CD4-positive, alpha-beta T cell treated with Interleukin-12 subunit alpha and Interleukin-12 subunit beta, for 1 hour (primary cell): ENCODE measurements around the gene FSD1.
"Not testable (repeated sequence)": the region's sequence is repeated elsewhere in the genome, so short reads cannot be mapped to it uniquely, and the experiment has no call there.

Experiments
- DNase-seq: peaks from one replicate; pipeline ENCODE4 v3.0.0-alpha.2; 2020

FSD1 gene

GRCh38 chr19:4304538-4305256, at the start of gene FSD1:
Gene FSD1 (plus strand): TSS chr19:4304598. CDS start chr19:4304747, 149 bp downstream.
- DNase-seq = peak; percentile 59

GRCh38 chr19:4256563-4256962, 47.8 kb upstream of the FSD1 start:
- DNase-seq = no peak

- no peak for DNase-seq
Observed at GRCh38 chr19:4257025-4257424, 47.4 kb upstream of the FSD1 start.

- no peak for DNase-seq
Observed at GRCh38 chr19:4258181-4258580, 46.2 kb upstream of the FSD1 start.

GRCh38 chr19:4260613-4261191, 43.7 kb upstream of the FSD1 start:
- DNase-seq = no peak

- peak; percentile 25 for DNase-seq
Observed at GRCh38 chr19:4264812-4265211, 39.6 kb upstream of the FSD1 start.

GRCh38 chr19:4266253-4267000, 38.0 kb upstream of the FSD1 start:
- DNase-seq = no peak

GRCh38 chr19:4267101-4267900, 37.1 kb upstream of the FSD1 start:
- DNase-seq = peak; percentile 58

- no peak for DNase-seq
Observed at GRCh38 chr19:4267901-4268815, 36.2 kb upstream of the FSD1 start.

- no peak for DNase-seq
Observed at GRCh38 chr19:4268816-4269430, 35.5 kb upstream of the FSD1 start.

- no peak for DNase-seq
Observed at GRCh38 chr19:4272894-4273293, 31.5 kb upstream of the FSD1 start.

GRCh38 chr19:4274321-4274686, 30.1 kb upstream of the FSD1 start:
- DNase-seq = not testable (repeated sequence)

GRCh38 chr19:4277191-4277696, 27.2 kb upstream of the FSD1 start:
- DNase-seq = no peak

GRCh38 chr19:4278010-4278409, 26.4 kb upstream of the FSD1 start:
- DNase-seq = no peak

GRCh38 chr19:4278419-4279266, 25.8 kb upstream of the FSD1 start, which contains the start of gene SHD:
Gene SHD (plus strand): TSS chr19:4279266. CDS start chr19:4280064, 798 bp downstream.
- no peak for DNase-seq

- no peak for DNase-seq
Observed at GRCh38 chr19:4279267-4279529, 25.2 kb upstream of the FSD1 start.

- DNase-seq = no peak
Observed at GRCh38 chr19:4279530-4280422, 24.6 kb upstream of the FSD1 start.

- DNase-seq = no peak
Observed at GRCh38 chr19:4284176-4284958, 20.0 kb upstream of the FSD1 start.

- no peak for DNase-seq
Observed at GRCh38 chr19:4284974-4285373, 19.4 kb upstream of the FSD1 start.
